Body of pancreas (tissue), 4 donors: Measurements from ENCODE around the gene FKBP3.

Source experiments
- POLR2A ChIP-seq, 3 donors: fragments of 450-650 bp; IDR thresholded peaks; one replicate each; pipeline ENCODE4 v1.6.1; 2016; ENCODE audit warnings: antibody characterized with exemption in 3 of 3, mild to moderate bottlenecking in 2 of 3
- TF ChIP-seq, protein P1 (sequence below), 7 experiments: fragments of 450-650 bp in 4 of 7; fragments of 200-600 bp in 3 of 7; sonication (generic) in 3 of 7; IDR thresholded peaks; one replicate each; pipeline ENCODE4 v1.5.1; 2016 to 2019; ENCODE audit warnings: antibody characterized with exemption in 7 of 7

DNA sequence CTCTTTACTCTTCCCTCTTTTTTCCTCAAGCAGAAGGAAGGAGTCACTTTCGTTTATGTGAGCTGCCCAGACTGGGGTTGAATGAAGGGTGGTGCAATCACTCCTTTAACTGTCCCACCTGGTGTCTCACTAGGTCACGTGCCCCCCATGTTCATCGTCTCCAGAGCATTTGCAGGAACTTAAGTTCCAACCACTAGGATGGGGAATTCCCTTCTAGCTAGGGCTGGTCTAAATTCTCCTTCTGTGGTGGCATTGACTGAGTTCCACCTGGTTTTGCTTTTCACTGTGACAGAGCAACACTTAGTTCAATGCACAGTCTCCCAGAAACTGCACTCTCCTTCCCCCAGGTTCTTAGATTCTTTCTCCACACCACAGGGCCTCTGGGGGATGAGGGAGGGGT is 10.9 kb upstream of the FKBP3 start:
- TF ChIP-seq, protein P1, sequence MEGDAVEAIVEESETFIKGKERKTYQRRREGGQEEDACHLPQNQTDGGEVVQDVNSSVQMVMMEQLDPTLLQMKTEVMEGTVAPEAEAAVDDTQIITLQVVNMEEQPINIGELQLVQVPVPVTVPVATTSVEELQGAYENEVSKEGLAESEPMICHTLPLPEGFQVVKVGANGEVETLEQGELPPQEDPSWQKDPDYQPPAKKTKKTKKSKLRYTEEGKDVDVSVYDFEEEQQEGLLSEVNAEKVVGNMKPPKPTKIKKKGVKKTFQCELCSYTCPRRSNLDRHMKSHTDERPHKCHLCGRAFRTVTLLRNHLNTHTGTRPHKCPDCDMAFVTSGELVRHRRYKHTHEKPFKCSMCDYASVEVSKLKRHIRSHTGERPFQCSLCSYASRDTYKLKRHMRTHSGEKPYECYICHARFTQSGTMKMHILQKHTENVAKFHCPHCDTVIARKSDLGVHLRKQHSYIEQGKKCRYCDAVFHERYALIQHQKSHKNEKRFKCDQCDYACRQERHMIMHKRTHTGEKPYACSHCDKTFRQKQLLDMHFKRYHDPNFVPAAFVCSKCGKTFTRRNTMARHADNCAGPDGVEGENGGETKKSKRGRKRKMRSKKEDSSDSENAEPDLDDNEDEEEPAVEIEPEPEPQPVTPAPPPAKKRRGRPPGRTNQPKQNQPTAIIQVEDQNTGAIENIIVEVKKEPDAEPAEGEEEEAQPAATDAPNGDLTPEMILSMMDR (IDR thresholded peaks at IDR 0.05), result no peak
- TF ChIP-seq POLR2A (IDR thresholded peaks at IDR 0.05), result no peak
